Thoracic aorta (tissue), 2 donors: ENCODE measurements around the gene DNAH11. TPM values are rescaled to one million over a fixed set of nuclear protein-coding genes. Genes with fewer than 3 reads are reported as not detected.

Experiments used
- ATAC-seq: fragments of 150-250 bp; one replicate; pipeline ENCODE4 v1.8.0; 2017; ENCODE audit warnings: low read depth; ENCODE audit not compliant: insufficient number of reproducible peaks, low FRiP score
- DNase-seq: peaks from one replicate; pipeline ENCODE4 v3.0.0-alpha.2; 2020; ENCODE audit warnings: low spot score
- H3K27ac ChIP-seq, 2 donors: fragments of 200-600 bp; sonication (generic); 1 replicate in 1 of 2; 2 replicates in 1 of 2; pipeline ENCODE4 v1.5.1; 2016; ENCODE audit warnings: mild to moderate bottlenecking in 2 of 2, moderate library complexity in 2 of 2
- H3K27me3 ChIP-seq: fragments of 200-600 bp; sonication (generic); replicated peaks from 2 replicates; pipeline ENCODE4 v1.6.0; 2016; ENCODE audit warnings: mild to moderate bottlenecking; ENCODE audit not compliant: insufficient read depth
- H3K36me3 ChIP-seq: fragments of 200-600 bp; sonication (generic); one replicate; pipeline ENCODE4 v1.5.1; 2016
- H3K4me1 ChIP-seq, 2 donors: fragments of 200-600 bp; sonication (generic); 1 replicate in 1 of 2; 2 replicates in 1 of 2; pipeline versions ENCODE4 v1.5.1 to v1.6.0; 2016; ENCODE audit warnings: low read depth in 2 of 2, mild to moderate bottlenecking in 1 of 2; ENCODE audit not compliant: control insufficient read depth in 1 of 2
- H3K4me3 ChIP-seq: fragments of 200-600 bp; sonication (generic); 2 replicates; pipeline ENCODE4 v1.5.1; 2016; ENCODE audit warnings: mild to moderate bottlenecking
- H3K9me3 ChIP-seq: fragments of 200-600 bp; sonication (generic); 2 replicates; pipeline ENCODE4 v1.5.1; 2016
- CTCF ChIP-seq: fragments of 200-600 bp; sonication (generic); IDR thresholded peaks from one replicate; pipeline ENCODE4 v1.5.1; 2019; ENCODE audit warnings: antibody characterized with exemption
- total RNA-seq, 2 donors: library from RNA; depleted of rRNA; stranded (reverse); fragments of >200 nt; gene quantifications; one replicate each; pipeline versions ENCODE4 v1.1.0 to v1.2.3, GENCODE V29; 2016

Gene DNAH11
- total RNA-seq, 2 donors from 2014 or later, result 1.9 to 16.2 TPM

GRCh38 chr7:21934808-21935207 lies 392.0 kb downstream of the DNAH11 start:
- H3K9me3 ChIP-seq, result peaks cover 5% of the 10 kb centered on the region
- H3K27ac ChIP-seq, result no peak overlapping the region
- no peaks in the 10 kb centered on the region for H3K4me1 ChIP-seq
- H3K4me3 ChIP-seq, result no peak overlapping the region
- ATAC-seq, result no peak
- no peaks in the 10 kb centered on the region for H3K36me3 ChIP-seq
- no peak for TF ChIP-seq CTCF
- no peak for DNase-seq
- H3K27me3 ChIP-seq, result no peaks in the 10 kb centered on the region

DNA sequence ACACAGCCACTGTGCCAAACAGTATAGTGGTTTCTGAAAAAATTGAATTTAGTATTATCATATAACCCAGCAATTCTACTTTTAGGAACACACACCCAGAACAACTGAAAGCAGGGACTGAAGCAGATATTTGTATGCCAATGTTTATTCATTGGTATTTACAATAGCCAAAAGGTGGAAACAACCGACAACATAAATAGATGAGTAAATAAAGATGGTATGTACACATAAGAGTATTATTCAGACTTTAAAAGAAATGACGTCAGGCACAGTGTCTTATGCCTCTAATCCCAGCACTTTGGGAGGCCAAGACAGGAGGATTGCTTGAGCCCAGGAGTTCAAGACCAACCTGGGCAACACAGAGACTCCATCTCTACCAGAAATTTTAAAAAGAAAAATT lies 395.6 kb downstream of the DNAH11 start:
- Histone ChIP-seq H3K9me3 (no peaks in the 10 kb centered on the region), H3K36me3 (no peaks in the 10 kb centered on the region), H3K27ac (no peak overlapping the region), H3K27me3 (no peaks in the 10 kb centered on the region), H3K4me1 (no peaks in the 10 kb centered on the region), H3K4me3 (no peak overlapping the region)
- ATAC-seq (no peak), DNase-seq (no peak)
- TF ChIP-seq CTCF, result no peak

DNA sequence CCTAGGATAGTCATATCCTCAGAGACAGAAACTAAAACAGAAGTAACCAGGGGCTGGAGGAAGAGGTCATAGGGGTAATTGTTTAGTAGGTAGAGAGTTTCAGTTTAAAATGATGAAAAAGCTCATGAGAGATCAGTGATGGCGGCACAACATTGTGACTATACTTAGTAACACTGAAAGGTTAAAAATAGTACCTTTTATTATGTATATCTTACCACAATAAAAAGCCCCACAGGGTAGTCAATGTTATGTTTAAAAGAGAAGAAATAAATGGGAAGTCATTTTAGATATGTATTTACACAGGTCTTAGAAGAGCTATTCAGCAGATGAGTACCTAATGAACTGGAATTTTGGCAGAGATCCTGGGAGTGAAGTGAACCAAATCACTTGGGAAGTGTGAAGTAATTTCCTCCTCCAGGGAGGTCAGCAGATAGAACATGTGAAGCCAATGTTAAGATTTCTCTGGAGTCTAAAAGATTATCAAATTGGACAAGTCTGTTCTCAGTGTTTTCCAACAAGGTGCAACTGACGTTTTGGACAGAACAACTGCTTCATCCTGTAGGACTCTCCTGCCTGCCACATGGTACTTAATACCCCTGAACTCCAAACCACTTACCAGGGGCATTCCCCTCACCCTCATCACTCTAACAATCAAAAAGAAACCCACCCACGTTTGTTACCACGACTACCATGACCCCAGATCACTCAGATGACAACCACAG lies 396.5 kb downstream of the DNAH11 start:
- Histone ChIP-seq H3K36me3 (no peaks in the 10 kb centered on the region), H3K27me3 (no peaks in the 10 kb centered on the region), H3K27ac (no peak overlapping the region), H3K4me3 (no peak overlapping the region), H3K4me1 (no peaks in the 10 kb centered on the region), H3K9me3 (no peaks in the 10 kb centered on the region)
- DNase-seq (no peak), ATAC-seq (no peak)
- TF ChIP-seq CTCF, result no peak

DNA sequence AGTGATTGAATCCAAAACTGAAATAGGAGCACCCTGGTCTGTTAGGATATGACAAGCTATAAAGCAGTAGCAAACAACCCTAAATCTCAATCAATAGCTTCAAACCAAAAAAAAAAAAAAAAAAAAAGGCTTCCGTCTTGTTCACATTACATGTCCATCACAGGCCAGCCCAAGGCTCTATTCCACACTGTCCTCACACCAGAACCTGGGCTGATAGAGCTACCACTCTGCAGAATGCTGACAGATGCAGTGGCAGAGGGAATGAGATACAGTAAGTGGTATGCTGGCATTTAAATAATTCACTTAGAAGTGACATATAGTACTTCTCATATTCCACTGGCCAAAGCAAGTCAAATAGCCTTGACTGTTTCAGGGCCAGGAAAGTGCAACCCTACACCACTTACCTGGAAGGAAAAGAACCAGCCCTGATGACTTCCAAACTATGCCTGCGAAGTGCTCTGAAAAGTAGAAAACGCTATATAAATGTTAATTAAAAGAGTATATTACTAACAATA lies 397.1 kb downstream of the DNAH11 start:
- no peak overlapping the region for H3K27ac ChIP-seq

More for the DNA sequence above, 397.1 kb downstream of the DNAH11 start:
- DNase-seq, result no peak
- Histone ChIP-seq H3K27me3 (no peaks in the 10 kb centered on the region), H3K4me1 (peaks cover 0 to 6% of the 10 kb centered on the region in 2 donors), H3K9me3 (no peaks in the 10 kb centered on the region), H3K36me3 (no peaks in the 10 kb centered on the region), H3K4me3 (no peak overlapping the region)
- ATAC-seq, result no peak
- no peak for TF ChIP-seq CTCF
